HepG2 (cell line): ENCODE measurements around the gene ELFN1. TPM values are rescaled to one million over a fixed set of nuclear protein-coding genes. Genes with fewer than 3 reads are reported as not detected.

Experiments
- ATAC-seq: fragments of 200-7000 bp; cut with Tn5 transposase; 3 replicates; pipeline ENCODE4 v1.9.1; 2020; ENCODE audit warnings: mild to moderate bottlenecking, moderate library complexity
- BruUV-seq: library from RNA; stranded (reverse); fragments of 400-500 nt; replicated peaks from 2 replicates; lab custom pipeline; 2021; lab: Mats Ljungman, UMichigan
- CTCF ChIA-PET: fragments of 300-600 bp; formaldehyde crosslinking; extraction: SDS; loops from one replicate; lab custom pipeline; 2021; ENCODE audit warnings: low total read pairs, inconsistent platforms, low intra/inter-chr PET ratio; lab: Yijun Ruan, JAX
- POLR2A ChIA-PET: fragments of 350-600 bp; sonication (Branson Sonifier 250); formaldehyde crosslinking; loops from one replicate; lab custom pipeline; 2020; ENCODE audit warnings: antibody characterized with exemption, inconsistent platforms; lab: Yijun Ruan, JAX
- DNase-seq: peaks from one replicate; pipeline ENCODE4 v3.0.0-alpha.2; 2015; ENCODE audit warnings: low spot score
- FAIRE-seq: peaks from 3 replicates; lab custom pipeline; 2011; peaks lifted over from hg19 to GRCh38; lab: Jason Lieb, UNC
- H2AFZ ChIP-seq: one replicate; pipeline ENCODE4 v1.6.1; 2011; ENCODE audit warnings: low read length, inconsistent platforms
- H3K27ac ChIP-seq: fragments of 300-600 bp; 3 replicates; pipeline ENCODE4 v1.8.0; 2011; ENCODE audit warnings: mixed run types, mild to moderate bottlenecking, mixed read lengths, low read length, inconsistent platforms; ENCODE audit not compliant: insufficient read depth; ENCODE audit errors: extremely low read length
- H3K27me3 ChIP-seq, 2 experiments: fragments of 200-600 bp in 1 of 2; 2 replicates in 1 of 2; 3 replicates in 1 of 2; pipeline versions ENCODE4 v1.6.0 to v1.8.0; 2011; ENCODE audit warnings: low read length in 2 of 2, mild to moderate bottlenecking in 2 of 2, moderate library complexity in 2 of 2, inconsistent platforms in 1 of 2; ENCODE audit not compliant: insufficient read depth in 2 of 2, control insufficient read depth in 1 of 2
- H3K36me3 ChIP-seq, 2 experiments: fragments of 200-600 bp in 1 of 2; replicated peaks in 1 of 2; 2 replicates in 1 of 2; 3 replicates in 1 of 2; pipeline versions ENCODE4 v1.5.1 to v1.8.0; 2011; ENCODE audit warnings: low read length in 2 of 2, inconsistent platforms in 1 of 2; ENCODE audit not compliant: insufficient read depth in 2 of 2, control insufficient read depth in 1 of 2
- H3K4me1 ChIP-seq: 2 replicates; pipeline ENCODE4 v1.5.1; 2012; ENCODE audit warnings: low read length, inconsistent platforms; ENCODE audit not compliant: insufficient read depth
- H3K4me2 ChIP-seq: 2 replicates; pipeline ENCODE4 v1.6.0; 2011; ENCODE audit warnings: low read depth, low read length, inconsistent platforms
- H3K4me3 ChIP-seq, 3 experiments: fragments of 200-600 bp in 1 of 3; sonication (generic), shearing (Covaris generic) in 1 of 3; replicated peaks in 1 of 3; 2 replicates each; pipeline ENCODE4 v1.5.1; 2011 to 2016; ENCODE audit warnings: low read length in 3 of 3, inconsistent platforms in 2 of 3, low read depth in 2 of 3, mild to moderate bottlenecking in 2 of 3, control low read depth in 1 of 3, mixed read lengths in 1 of 3; ENCODE audit not compliant: insufficient read depth in 1 of 3
- H3K79me2 ChIP-seq: one replicate; pipeline ENCODE4 v1.6.1; 2011; ENCODE audit warnings: low read length, inconsistent platforms; ENCODE audit not compliant: insufficient read depth
- H3K9ac ChIP-seq: 2 replicates; pipeline ENCODE4 v1.6.0; 2011; ENCODE audit warnings: mild to moderate bottlenecking, low read depth, low read length, inconsistent platforms; ENCODE audit not compliant: insufficient read depth
- H3K9me3 ChIP-seq: 2 replicates; pipeline ENCODE4 v1.5.1; 2012; ENCODE audit warnings: mild to moderate bottlenecking, low read length
- H4K20me1 ChIP-seq: 2 replicates; pipeline ENCODE4 v1.6.0; 2011; ENCODE audit warnings: inconsistent platforms, mild to moderate bottlenecking, low read length, moderate library complexity; ENCODE audit not compliant: insufficient read depth
- CHD4 ChIP-seq: fragments of 200-600 bp; sonication (generic); IDR thresholded peaks from 2 replicates; pipeline ENCODE4 v1.7.0; 2017; ENCODE audit warnings: mild to moderate bottlenecking, low read length, borderline replicate concordance
- CTCF ChIP-seq: sonication (generic); formaldehyde crosslinking; IDR thresholded peaks from 2 replicates; pipeline ENCODE4 v1.5.0; 2020; ENCODE audit warnings: mild to moderate bottlenecking, missing genetic modification reagents, moderate library complexity
- IKZF5 ChIP-seq: IDR thresholded peaks from 2 replicates; pipeline ENCODE4 v1.6.1; 2018; ENCODE audit warnings: missing genetic modification reagents, mild to moderate bottlenecking, missing compliant biosample characterization
- SETDB1 ChIP-seq: sonication (generic); formaldehyde crosslinking; IDR thresholded peaks from 2 replicates; pipeline ENCODE4 v1.5.1; 2020; ENCODE audit warnings: missing genetic modification reagents, mild to moderate bottlenecking, borderline replicate concordance
- ZEB1 ChIP-seq: IDR thresholded peaks from 2 replicates; pipeline ENCODE4 v1.6.1; 2012; ENCODE audit warnings: mild to moderate bottlenecking, low read depth, inconsistent platforms; ENCODE audit not compliant: insufficient replicate concordance
- ZFYVE20 ChIP-seq: sonication (generic); formaldehyde crosslinking; IDR thresholded peaks from 2 replicates; pipeline ENCODE4 v1.8.0; 2023; ENCODE audit warnings: low read depth, mild to moderate bottlenecking, moderate library complexity, missing genetic modification reagents, borderline replicate concordance
- ZNF121 ChIP-seq: sonication (generic); formaldehyde crosslinking; IDR thresholded peaks from 2 replicates; pipeline ENCODE4 v1.5.0; 2020; ENCODE audit warnings: mild to moderate bottlenecking, missing genetic modification reagents
- ZNF484 ChIP-seq: sonication (generic); formaldehyde crosslinking; IDR thresholded peaks from 2 replicates; pipeline ENCODE4 v1.5.1; 2020; ENCODE audit warnings: mild to moderate bottlenecking, low read depth, missing genetic modification reagents, borderline replicate concordance
- WGBS: methylation state at CpG from one replicate; pipeline ENCODE4 v1.1.6; 2017; ENCODE audit warnings: low lambda C conversion rate; 5-methylcytosine and 5-hydroxymethylcytosine counted together
- in situ Hi-C: cut with HindIII; loops from 2 replicates; pipeline ENCODE4 v1.10.0; 2017; ENCODE audit warnings: low pct_unique_long_range_greater_than_20kb; ENCODE audit not compliant: extremely low pct_ligation_motif_present
- intact Hi-C: fragments of 100-400 bp; cut with micrococcal nuclease; formaldehyde crosslinking; loops from one replicate; pipeline ENCODE4 v1.10.0; 2022; ENCODE audit not compliant: unreplicated experiment
- polyA plus RNA-seq, 8 experiments: library from polyadenylated mRNA; depleted of rRNA in 3 of 8; stranded (reverse) in 7 of 8; unstranded in 1 of 8; fragments of >200 nt; fragmentation: Illumina TruSeq in 4 of 8; extraction: Trizol in 4 of 8; gene quantifications; 2 replicates each; pipeline versions ENCODE4 v1.2.1 to v1.2.3, GENCODE V29; 2011 to 2016; ENCODE audit warnings: low read depth in 4 of 8, missing spikeins in 1 of 8, mixed read lengths in 1 of 8; ENCODE audit not compliant: insufficient read depth in 1 of 8
- total RNA-seq, 5 experiments: library from RNA; depleted of rRNA; stranded (reverse); fragments of >200 nt; fragmentation: Illumina TruSeq; extraction: Trizol; gene quantifications; 2 replicates each; pipeline ENCODE4 v1.2.3, GENCODE V29; 2016; ENCODE audit warnings: low read depth in 1 of 5

The ELFN1 gene
- total and polyA plus RNA-seq, 2 of the 13 experiments (the other 11 are each of a cell fraction or from before 2014, with no cell fraction given), result 0.13 to 0.18 TPM

- TF ChIP-seq IKZF5 (CRISPR knock-in tag), result no peak
- TF ChIP-seq ZNF484, result no peak
- TF ChIP-seq ZNF121, result no peak
Observed at GRCh38 chr7:1709281-1709680, 39.2 kb downstream of the ELFN1 start (continued).

- FAIRE-seq (no peak), DNase-seq (no peak), ATAC-seq (no peak)
- POLR2A ChIA-PET, result no interaction called here
- H3K79me2 ChIP-seq, result no peaks in the 10 kb centered on the region
- H3K36me3 ChIP-seq, result no peaks in the 10 kb centered on the region
- no peak overlapping the region for H3K27ac ChIP-seq
- no peaks in the 10 kb centered on the region; a peak in 1 of 5 replicates for H3K27me3 ChIP-seq
- CTCF ChIA-PET, result interaction anchor here (1.4 kb wide), 1 partner anchor 49 kb away, joined by 4 read pairs; no protein-coding TSS in a partner anchor
- H3K4me2 ChIP-seq, result no peak overlapping the region
- no peak overlapping the region for H3K9ac ChIP-seq
- peaks cover 35% of the 10 kb centered on the region for H3K4me1 ChIP-seq
- no TSS peak for BruUV-seq
- in situ Hi-C loops, result loop anchor here (5.0 kb wide), 1 partner anchor 43 kb away; no protein-coding TSS in a partner anchor
- no peak overlapping the region for H2AFZ ChIP-seq
- 62% methylated on average over 4 of the region's 4 CpGs for WGBS
- H3K9me3 ChIP-seq, result peaks cover 12% of the 10 kb centered on the region
- no peak overlapping the region for H3K4me3 ChIP-seq
- intact Hi-C loops, result no loop called here
- no peaks in the 10 kb centered on the region for H4K20me1 ChIP-seq
- TF ChIP-seq ZFYVE20 (no peak), CHD4 (peak; percentile 88), SETDB1 (CRISPR knock-in tag) (0 out of 2 replicates have a peak, but pooled peaks have one; percentile 18), ZEB1 (no peak), CTCF (0 out of 2 replicates have a peak, but pooled peaks have one; percentile 13)
- TF ChIP-seq, all 625 proteins: peak for 3
Observed at GRCh38 chr7:1709900-1710299, 39.8 kb downstream of the ELFN1 start.
